ENCODE results near the gene MOB3A. TPM values are rescaled to one million over a fixed set of nuclear protein-coding genes. Genes with fewer than 3 reads are reported as not detected.
"Not testable (repeated sequence)": the region's sequence is repeated elsewhere in the genome, so short reads cannot be mapped to it uniquely, and the experiment has no call there.

Gene MOB3A
- total RNA-seq, 1 donor from 2014 or later, result 14.8 TPM

GRCh38 chr19:2108251-2109016 lies 12.3 kb upstream of the MOB3A start:
- no peak for DNase-seq (ENCODE audit: low read depth in 2 of 2)

- no peak for DNase-seq (ENCODE audit: low read depth in 2 of 2)
These were observed 7.0 kb upstream of the MOB3A start for GRCh38 chr19:2103045-2103707.

GRCh38 chr19:2101417-2102335 lies 5.5 kb upstream of the MOB3A start:
- DNase-seq (ENCODE audit: low read depth in 2 of 2), result no peak

- no peak for DNase-seq (ENCODE audit: low read depth in 2 of 2)
These were observed 4.6 kb upstream of the MOB3A start for GRCh38 chr19:2100719-2101061.

GRCh38 chr19:2099937-2100718 lies 4.0 kb upstream of the MOB3A start:
- no peak for DNase-seq (ENCODE audit: low read depth in 2 of 2)

- no peak for DNase-seq (ENCODE audit: low read depth in 2 of 2)
These were observed 3.0 kb upstream of the MOB3A start for GRCh38 chr19:2099054-2099501.

- no peak for DNase-seq (ENCODE audit: low read depth in 2 of 2)
These were observed 1.8 kb upstream of the MOB3A start for GRCh38 chr19:2097886-2098327.

GRCh38 chr19:2097203-2097885 lies 1.2 kb upstream of the MOB3A start:
- no peak for DNase-seq (ENCODE audit: low read depth in 2 of 2)

GRCh38 chr19:2096480-2097202 lies 515 bp upstream of the MOB3A start, which contains the start of gene IZUMO4:
Gene IZUMO4, plus strand, starts transcription at chr19:2096915. Its CDS starts 31 bp downstream, at chr19:2096946.
- peak; percentile 89 to 98 for DNase-seq (ENCODE audit: low read depth in 2 of 2)

- not testable (repeated sequence) for DNase-seq (ENCODE audit: low read depth in 2 of 2)
These were observed 4.1 kb downstream of the MOB3A start for GRCh38 chr19:2091926-2092525.

- DNase-seq (ENCODE audit: low read depth in 2 of 2), result no peak
These were observed 6.4 kb downstream of the MOB3A start for GRCh38 chr19:2089727-2090053.

GRCh38 chr19:2089001-2089711 lies 7.0 kb downstream of the MOB3A start:
- DNase-seq (ENCODE audit: low read depth in 2 of 2), result peak; percentile 60 to 81

GRCh38 chr19:2087621-2088100 lies 8.5 kb downstream of the MOB3A start:
- no peak for DNase-seq (ENCODE audit: low read depth in 2 of 2)

- DNase-seq (ENCODE audit: low read depth in 2 of 2), result peak; percentile 48 to 54
These were observed 9.2 kb downstream of the MOB3A start for GRCh38 chr19:2086695-2087620.

- DNase-seq (ENCODE audit: low read depth in 2 of 2), result peak; percentile 50 to 69
These were observed 11.0 kb downstream of the MOB3A start for GRCh38 chr19:2084993-2085720.

- DNase-seq (ENCODE audit: low read depth in 2 of 2), result peak; percentile 57
These were observed 12.8 kb downstream of the MOB3A start for GRCh38 chr19:2083174-2083854.
